ENCODE data around the gene RNF114.

DNA sequence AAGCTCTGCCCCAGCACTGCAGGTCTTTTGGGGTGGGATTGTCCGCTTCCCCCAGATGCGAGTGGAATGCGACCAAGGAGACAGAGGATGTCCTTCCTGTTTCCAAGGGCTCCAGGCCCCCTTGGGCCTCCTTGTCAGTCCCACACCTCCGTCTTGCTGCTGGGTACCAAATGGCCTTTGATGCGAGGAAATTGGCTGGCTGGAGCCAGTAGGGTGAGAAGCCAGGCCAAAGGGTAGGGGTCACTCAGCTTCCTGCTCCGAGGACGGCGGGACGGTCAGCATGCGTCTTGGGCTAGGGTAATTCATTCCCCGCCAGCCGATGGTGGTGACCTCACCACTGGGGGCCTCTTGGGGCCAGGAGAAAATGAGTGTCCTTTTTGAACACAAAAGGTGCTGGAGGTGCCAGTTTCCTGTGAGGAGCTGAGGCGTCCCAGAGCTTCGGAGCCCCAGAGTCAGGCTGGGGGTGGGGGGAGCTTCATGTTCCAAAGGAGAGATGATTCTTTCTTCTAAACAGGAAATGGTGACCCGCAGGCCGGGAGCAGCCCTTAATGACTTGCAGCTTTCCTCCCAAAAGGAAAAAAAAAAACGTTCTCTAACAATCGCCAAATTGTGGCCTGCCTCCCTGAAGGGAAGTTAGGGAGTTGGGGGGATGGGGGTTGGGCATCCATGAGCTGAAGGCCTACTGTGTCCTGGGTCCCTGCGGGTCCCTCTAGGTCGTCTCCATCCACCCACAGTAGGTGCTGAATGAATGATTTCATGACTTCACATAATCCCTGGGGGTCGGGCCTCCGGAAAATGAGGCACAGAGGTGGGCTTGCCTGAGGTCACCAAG lies 53.3 kb downstream of the RNF114 start:
- TF ChIP-seq CTCF (IDR thresholded peaks at IDR 0.05) (no peak), POLR2A (IDR thresholded peaks at IDR 0.05) (no peak)

All from esophagus squamous epithelium (tissue), 4 donors.